NCI-H2107 treated with DMSO at 0.1 percent for 48 hours (cell line): ENCODE measurements around the gene AGAP1.

ENCODE experiments used
- DNase-seq: peaks from one replicate; lab custom pipeline; 2025; ENCODE audit not compliant: unreplicated experiment; lab: John Stamatoyannopoulos, UW

AGAP1 gene

GRCh38 chr2:236102971-236103370, 609.1 kb downstream of the AGAP1 start:
- DNase-seq, result no peak

DNA sequence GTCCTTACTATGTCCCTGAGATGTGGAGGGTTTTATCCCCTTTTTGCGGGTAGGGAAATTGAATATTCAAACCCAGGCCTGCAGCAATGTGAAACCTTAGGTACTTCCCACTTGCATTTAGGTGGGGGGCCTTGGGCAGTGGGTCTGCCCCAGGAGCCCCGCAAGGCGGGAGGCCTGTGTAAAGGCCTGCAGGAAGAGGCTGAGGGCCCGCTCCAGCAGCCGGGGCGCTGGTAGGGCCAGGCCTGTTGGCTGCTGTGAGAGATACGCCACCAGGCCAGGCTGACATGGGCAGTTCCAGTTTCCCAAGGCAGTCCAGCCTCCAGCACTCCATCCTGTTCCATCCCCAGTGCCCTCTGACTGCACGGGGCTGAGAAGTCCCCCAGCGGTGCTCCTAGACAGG, 610.1 kb downstream of the AGAP1 start:
- DNase-seq, result no peak

DNA sequence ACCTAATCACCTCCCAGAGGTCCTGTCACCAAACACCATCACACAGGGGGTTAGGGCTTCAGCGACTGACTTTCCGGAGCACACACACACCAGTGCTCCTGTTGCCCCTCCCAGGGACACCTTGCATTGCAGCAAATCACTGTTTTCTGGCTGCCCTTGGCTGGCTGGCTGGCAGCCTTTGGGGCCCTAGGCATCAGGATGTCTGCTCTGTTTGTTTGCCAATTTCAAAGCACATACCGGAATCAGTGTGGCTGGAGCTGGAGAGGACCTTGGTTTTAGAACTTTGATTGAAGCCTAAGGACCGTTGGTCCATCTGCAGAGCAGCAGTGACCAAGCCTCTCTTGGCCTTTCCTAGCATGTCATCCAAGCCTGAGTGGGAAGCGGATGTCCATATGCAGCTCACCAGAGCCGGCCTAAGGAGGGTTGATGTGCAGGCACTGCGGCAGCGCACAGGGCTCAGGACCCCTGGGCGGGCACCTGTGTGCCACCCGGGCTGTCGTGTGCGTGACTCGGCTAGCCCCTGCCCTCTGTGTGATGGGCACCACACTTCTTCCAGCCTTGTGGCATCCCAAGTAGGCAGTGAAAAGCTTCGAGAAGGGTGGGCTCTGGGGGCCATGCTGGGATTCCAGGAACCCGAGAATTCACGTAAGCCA, 612.2 kb downstream of the AGAP1 start:
- no peak for DNase-seq

DNA sequence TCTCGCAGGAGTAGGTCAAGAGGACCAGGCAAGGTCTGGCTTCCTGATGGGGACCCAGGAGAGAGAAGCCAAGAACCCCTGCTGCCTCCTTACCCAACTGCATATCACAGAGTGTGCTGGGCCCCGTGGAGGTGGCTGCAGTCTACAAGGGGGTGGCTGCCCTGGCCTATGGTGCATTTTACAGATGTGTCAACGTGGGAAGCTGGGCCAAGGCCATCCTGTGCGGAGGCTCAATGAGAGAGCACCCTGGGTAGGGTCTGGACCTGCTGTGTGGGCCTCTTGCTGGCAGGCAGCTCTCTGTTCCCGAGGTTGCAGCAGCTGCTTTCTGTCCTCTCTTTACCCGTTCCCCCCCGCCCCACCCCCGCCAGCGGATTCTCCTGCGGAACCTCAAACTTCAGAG, 612.9 kb downstream of the AGAP1 start:
- no peak for DNase-seq

GRCh38 chr2:236107536-236107935, 613.7 kb downstream of the AGAP1 start:
- DNase-seq, result no peak

DNA sequence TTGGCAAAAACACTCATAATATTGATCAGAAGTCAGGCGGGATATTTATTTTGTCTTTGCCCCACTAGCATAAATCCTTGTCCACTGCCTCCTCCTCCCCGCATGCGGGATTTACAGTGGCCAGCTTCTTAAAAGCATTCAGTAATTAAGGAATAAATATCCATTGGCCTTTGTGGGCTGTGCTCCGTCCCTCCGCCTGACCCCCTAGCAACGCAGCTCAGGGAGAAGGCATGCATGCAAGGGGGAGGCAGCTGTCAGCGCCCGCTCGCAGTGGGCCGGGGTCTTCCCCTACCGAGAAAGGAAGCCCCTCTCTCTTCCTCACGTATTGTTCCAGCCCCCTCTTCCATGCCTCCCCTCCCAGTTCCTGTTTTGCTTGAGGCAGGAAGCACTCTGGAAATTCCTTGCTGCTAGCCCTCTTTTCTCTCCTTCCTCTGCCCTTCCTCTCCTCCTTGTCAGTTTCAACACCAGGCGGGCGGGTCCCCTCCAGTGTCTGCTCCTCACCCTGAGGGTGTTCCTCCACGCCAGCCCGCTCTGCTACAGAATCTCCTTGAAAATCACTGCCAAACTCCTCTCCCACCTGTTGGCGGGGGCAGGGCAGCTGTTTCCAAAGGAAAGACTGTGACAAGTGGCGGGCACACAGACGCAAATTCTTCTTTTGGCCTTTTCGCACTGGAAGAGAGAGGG, 614.2 kb downstream of the AGAP1 start:
- no peak for DNase-seq

DNA sequence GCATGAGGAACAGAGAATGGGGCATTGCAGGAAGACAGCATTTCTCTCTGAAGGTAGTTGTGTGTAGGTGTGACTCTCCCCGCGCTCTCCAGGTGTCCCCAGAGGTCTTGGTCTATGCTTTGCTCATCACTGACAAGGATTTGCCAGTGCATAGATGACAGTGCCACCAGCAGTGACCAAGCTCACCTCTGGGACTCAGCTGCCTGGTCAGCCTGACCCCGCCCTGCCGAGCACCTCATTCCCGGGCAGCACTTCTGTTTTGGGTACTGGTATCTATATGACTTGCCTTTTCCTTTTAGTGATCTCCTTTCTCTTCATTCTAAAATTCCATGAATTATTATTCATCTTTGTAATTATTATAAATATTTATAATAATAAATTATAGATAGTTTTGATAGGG, 615.2 kb downstream of the AGAP1 start:
- DNase-seq, result no peak

GRCh38 chr2:236109473-236109872, 615.6 kb downstream of the AGAP1 start:
- DNase-seq, result no peak

GRCh38 chr2:236112466-236112865, 618.6 kb downstream of the AGAP1 start:
- DNase-seq, result no peak

- DNase-seq, result no peak
Observed at GRCh38 chr2:236113425-236113824, 619.6 kb downstream of the AGAP1 start.

DNA sequence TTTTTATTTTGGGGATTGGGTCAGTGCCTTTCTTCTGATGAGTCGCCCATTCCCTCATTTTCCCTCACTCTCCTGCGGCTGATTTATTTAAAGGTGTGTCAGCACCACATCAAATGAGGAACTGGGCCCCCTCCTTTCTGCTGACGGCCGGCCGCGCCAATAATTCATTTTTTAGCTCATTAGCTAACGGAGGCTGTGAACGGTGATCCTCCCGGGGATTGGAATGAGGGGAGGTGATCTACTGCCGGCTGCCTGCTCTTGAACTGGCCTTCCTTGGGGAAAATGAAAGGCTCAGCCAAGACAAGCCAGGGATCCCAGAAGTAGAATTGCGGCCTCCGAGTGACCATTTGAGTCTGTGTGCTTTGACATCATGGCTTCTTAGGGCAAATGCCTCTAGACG, 620.1 kb downstream of the AGAP1 start:
- no peak for DNase-seq

GRCh38 chr2:236114959-236115358, 621.1 kb downstream of the AGAP1 start:
- no peak for DNase-seq

- DNase-seq, result no peak
Observed at GRCh38 chr2:236117401-236117800, 623.6 kb downstream of the AGAP1 start.

DNA sequence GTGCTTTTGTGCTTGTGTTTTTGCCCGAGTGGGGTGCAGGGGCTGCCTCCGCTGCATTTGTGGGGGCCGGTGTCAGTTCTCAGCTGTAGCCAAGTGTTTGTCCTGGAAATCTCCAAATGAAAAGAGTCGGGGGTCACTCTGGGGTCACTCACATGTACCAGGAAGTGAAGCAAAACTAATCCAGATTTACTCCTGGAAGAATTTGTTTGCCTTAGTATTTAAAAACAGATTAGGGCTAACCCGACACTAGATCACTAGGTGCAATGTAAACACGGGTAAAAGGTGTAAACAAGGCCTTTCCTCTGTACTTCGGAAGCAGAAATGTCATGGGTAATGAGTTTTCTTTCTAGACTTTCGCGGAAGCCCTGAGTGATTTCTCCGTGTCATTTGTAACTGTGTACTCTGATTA, 624.0 kb downstream of the AGAP1 start:
- peak; percentile 7 for DNase-seq

- no peak for DNase-seq
Observed at GRCh38 chr2:236119003-236119402, 625.2 kb downstream of the AGAP1 start.

- DNase-seq, result no peak
Observed at GRCh38 chr2:236119476-236119875, 625.6 kb downstream of the AGAP1 start.

DNA sequence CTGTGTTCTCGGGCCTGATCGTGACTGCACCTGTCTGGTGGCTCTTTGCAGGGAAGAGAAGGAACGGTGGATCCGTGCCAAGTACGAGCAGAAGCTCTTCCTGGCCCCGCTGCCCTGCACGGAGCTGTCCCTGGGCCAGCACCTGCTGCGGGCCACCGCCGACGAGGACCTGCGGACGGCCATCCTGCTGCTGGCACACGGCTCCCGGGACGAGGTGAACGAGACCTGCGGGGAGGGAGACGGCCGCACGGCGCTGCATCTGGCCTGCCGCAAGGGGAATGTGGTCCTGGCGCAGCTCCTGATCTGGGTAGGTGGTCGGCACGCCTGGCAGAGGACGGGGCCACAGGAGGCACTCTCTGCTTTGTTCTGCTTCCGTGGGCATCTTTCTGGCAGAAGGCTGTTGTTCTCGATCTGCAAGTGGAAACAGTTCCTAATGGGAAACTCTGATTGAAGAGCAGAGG, 626.3 kb downstream of the AGAP1 start:
- DNase-seq, result no peak

DNA sequence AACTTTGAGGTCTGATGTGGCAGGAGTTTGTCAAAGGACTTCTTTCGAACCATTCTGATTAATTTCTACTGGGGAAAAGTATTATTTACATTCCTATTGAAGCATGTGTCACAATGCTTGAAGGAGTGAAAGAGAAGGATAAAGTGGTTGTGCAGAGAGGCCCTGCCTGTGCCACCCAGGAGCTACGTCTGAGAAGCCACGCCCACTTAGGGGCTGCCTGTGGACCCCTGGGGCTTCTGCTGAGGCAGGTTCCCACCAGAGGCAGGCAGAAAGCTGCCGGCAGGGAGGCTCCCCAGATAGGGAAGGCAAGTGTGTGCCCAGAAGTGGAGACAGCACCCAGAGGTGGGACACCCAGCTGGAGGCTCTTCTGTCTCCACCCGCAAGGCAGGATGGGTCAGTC, 627.0 kb downstream of the AGAP1 start:
- DNase-seq, result no peak

- no peak for DNase-seq
Observed at GRCh38 chr2:236121546-236121945, 627.7 kb downstream of the AGAP1 start.

- no peak for DNase-seq
Observed at GRCh38 chr2:236122236-236122635, 628.4 kb downstream of the AGAP1 start.

- DNase-seq, result no peak
Observed at GRCh38 chr2:236123716-236124115, 629.9 kb downstream of the AGAP1 start.

DNA sequence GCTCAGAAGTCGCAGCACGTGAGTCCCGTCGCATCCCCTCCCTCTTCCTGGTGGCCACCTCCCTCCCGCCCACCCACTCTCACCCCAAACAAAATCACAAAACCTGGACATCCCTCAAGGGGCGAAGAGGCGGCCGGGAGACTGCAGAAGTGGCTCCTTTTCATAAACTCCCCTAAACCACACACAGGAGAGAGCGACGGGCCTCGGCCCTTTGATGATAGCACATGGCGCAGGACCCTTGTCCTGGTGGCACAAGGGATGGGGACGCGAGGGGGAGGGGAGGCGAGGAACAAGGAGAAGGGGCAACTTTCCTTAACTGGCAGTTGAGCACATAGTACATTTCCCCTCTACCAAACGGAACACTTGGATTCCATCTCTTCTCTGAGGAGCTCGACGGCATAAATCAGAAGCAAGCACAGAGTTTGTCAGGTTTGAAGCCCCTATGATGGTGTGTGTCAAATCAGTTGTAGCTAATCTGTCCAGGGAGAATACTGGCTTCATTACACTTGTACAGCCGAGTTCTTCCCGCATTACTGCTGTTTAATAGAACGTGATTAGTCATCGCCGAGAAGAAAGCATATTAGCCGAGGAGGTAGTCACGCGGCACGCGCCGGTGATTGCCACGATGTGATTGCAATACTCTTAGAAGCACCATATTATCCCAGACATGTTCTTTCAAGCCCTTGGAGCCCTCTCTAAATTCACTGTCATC, 630.5 kb downstream of the AGAP1 start:
- DNase-seq, result no peak
